Measurements from ENCODE around the gene TMEM255B.

DNA sequence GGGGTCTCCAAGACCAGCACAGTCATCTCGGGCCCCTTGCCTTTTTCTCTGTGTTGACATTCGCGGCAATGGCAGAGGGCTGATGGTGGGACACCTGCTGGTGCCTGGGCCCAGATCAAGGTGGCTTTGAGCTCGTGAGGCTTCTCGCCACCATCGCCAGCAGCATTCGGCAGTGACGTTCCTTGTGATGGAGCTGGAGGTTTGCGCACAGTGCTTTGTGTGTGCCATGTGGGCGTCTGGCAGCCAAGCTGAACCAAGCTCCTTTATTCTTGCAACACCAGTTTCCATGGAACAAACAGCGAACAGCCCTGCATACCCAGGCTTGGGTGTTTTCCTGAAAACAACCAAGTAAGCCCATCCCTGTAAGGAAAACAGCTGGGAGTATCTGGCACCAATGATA lies 9.1 kb upstream of the TMEM255B start:
- no peak for TF ChIP-seq CTCF (IDR thresholded peaks at IDR 0.05)
- TF ChIP-seq NR3C1 (CRISPR knock-in tag; conservative IDR thresholded peaks at IDR 0.05; ENCODE audit: low read depth), result no peak
- no peak for TF ChIP-seq CBFB (CRISPR knock-in tag; IDR thresholded peaks at IDR 0.05; ENCODE audit: low read depth)
- TF ChIP-seq, protein P1, sequence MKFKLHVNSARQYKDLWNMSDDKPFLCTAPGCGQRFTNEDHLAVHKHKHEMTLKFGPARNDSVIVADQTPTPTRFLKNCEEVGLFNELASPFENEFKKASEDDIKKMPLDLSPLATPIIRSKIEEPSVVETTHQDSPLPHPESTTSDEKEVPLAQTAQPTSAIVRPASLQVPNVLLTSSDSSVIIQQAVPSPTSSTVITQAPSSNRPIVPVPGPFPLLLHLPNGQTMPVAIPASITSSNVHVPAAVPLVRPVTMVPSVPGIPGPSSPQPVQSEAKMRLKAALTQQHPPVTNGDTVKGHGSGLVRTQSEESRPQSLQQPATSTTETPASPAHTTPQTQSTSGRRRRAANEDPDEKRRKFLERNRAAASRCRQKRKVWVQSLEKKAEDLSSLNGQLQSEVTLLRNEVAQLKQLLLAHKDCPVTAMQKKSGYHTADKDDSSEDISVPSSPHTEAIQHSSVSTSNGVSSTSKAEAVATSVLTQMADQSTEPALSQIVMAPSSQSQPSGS (CRISPR knock-in tag; IDR thresholded peaks at IDR 0.05; ENCODE audit: borderline replicate concordance, low read depth), result no peak
- no peak for TF ChIP-seq USF2 (CRISPR knock-in tag; IDR thresholded peaks at IDR 0.05)
- TF ChIP-seq ESRRA (CRISPR knock-in tag; IDR thresholded peaks at IDR 0.05; ENCODE audit: borderline replicate concordance), result no peak
- TF ChIP-seq, protein P2, sequence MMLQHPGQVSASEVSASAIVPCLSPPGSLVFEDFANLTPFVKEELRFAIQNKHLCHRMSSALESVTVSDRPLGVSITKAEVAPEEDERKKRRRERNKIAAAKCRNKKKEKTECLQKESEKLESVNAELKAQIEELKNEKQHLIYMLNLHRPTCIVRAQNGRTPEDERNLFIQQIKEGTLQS (CRISPR knock-in tag; conservative IDR thresholded peaks at IDR 0.05), result no peak
- TF ChIP-seq MAX (CRISPR knock-in tag; IDR thresholded peaks at IDR 0.05), result no peak
